ENCODE data around the gene SIGLEC11.

DNA sequence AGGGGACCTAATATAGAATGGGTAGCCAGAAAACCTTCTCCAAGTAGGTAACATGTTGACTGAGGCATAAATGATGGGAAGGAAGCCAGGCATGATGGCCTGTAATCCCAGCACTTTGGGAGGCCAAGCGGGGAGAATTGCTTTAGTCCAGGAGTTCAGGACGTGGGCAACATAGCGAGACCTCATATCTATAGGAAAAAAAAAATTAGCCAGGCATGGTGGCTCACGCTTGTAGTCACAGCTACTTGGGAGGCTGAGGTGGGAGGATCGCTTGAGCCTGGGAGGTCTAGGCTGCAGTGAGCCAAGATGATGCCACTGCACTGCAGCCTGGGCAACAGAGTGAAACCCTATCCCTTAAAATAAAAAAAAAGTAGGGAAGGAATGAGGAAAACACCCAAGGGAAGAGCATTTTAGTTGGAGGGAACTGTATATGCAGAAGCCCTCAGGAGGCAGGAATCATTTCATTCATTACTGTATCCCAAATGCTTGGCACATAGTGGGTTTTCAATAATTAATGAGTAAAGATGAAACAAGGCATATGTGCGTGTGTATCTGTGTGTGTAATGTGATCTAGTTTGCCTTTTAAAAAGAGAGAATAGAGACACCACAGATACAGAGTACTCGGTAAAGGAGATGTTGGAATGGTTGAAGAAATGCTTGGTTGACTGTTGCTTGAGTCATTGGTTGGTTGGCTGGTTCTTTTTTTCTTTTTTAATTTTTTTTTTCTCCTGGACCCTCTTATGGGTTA, 29.5 kb downstream of the SIGLEC11 start:
- TF ChIP-seq POLR2A (IDR thresholded peaks at IDR 0.05; ENCODE audit: low read length) (no peak), GATA1 (IDR thresholded peaks at IDR 0.05; ENCODE audit: low read depth, low read length) (no peak)
